MCF 10A (cell line): ENCODE data around the gene MGAT4A. TPM values are rescaled to one million over a fixed set of nuclear protein-coding genes. Genes with fewer than 3 reads are reported as not detected.

Source experiments
- BruUV-seq: library from RNA; stranded (reverse); fragments of 400-500 nt; replicated peaks from 2 replicates; lab custom pipeline; 2021; lab: Mats Ljungman, UMichigan
- CTCF ChIA-PET: fragments of 300-600 bp; sonication (Branson Sonifier 250); formaldehyde crosslinking; extraction: SDS; loops from one replicate; lab custom pipeline; 2021; ENCODE audit warnings: antibody characterized with exemption, inconsistent platforms; lab: Yijun Ruan, JAX
- POLR2A ChIA-PET: fragments of 300-600, 350-650 bp; sonication (Branson Sonifier 250); formaldehyde crosslinking; extraction: SDS; loops from one replicate; lab custom pipeline; 2020; ENCODE audit warnings: antibody characterized with exemption, inconsistent platforms; lab: Yijun Ruan, JAX
- DNase-seq: peaks from one replicate; pipeline ENCODE4 v3.0.0-alpha.2; 2018; ENCODE audit not compliant: unreplicated experiment
- H3K27ac Mint-ChIP-seq: one replicate; pipeline ENCODE4 v1.8.0; 2022; ENCODE audit warnings: mild to moderate bottlenecking, low read depth, mixed read lengths; ENCODE audit not compliant: unreplicated experiment
- H3K27me3 Mint-ChIP-seq: one replicate; pipeline ENCODE4 v1.8.0; 2022; ENCODE audit warnings: mixed read lengths; ENCODE audit not compliant: insufficient read depth, unreplicated experiment
- H3K36me3 Mint-ChIP-seq: one replicate; pipeline ENCODE4 v1.8.0; 2022; ENCODE audit warnings: mild to moderate bottlenecking, moderate library complexity, mixed read lengths; ENCODE audit not compliant: insufficient read depth, unreplicated experiment
- H3K4me1 Mint-ChIP-seq: one replicate; pipeline ENCODE4 v1.8.0; 2022; ENCODE audit warnings: mixed read lengths; ENCODE audit not compliant: insufficient read depth, unreplicated experiment
- H3K4me3 Mint-ChIP-seq: one replicate; pipeline ENCODE4 v1.8.0; 2022; ENCODE audit warnings: mild to moderate bottlenecking, moderate library complexity, mixed read lengths; ENCODE audit not compliant: unreplicated experiment
- H3K9me3 Mint-ChIP-seq: one replicate; pipeline ENCODE4 v1.8.0; 2022; ENCODE audit warnings: mixed read lengths; ENCODE audit not compliant: unreplicated experiment
- CTCF ChIP-seq: fragments of 200-600 bp; IDR thresholded peaks from one replicate; pipeline ENCODE4 v1.8.0; 2022; ENCODE audit warnings: antibody characterized with exemption, mild to moderate bottlenecking; ENCODE audit not compliant: unreplicated experiment
- intact Hi-C: fragments of 100-400 bp; cut with micrococcal nuclease; formaldehyde crosslinking; loops from 2 replicates; pipeline ENCODE4 v1.14.1; 2022
- total RNA-seq: library from RNA; stranded (reverse); gene quantifications from 2 replicates; pipeline ENCODE4 v1.2.3, GENCODE V29; 2022

Gene MGAT4A
- total RNA-seq, 1 experiment from 2014 or later, result 3.7 TPM

GRCh38 chr2:98739020-98739419 lies 8.1 kb upstream of the MGAT4A start:
- Mint-ChIP-seq H3K9me3 (no peaks in the 10 kb centered on the region), H3K27me3 (no peaks in the 10 kb centered on the region), H3K4me3 (no peak overlapping the region), H3K27ac (no peak overlapping the region), H3K36me3 (no peaks in the 10 kb centered on the region), H3K4me1 (peaks cover 8% of the 10 kb centered on the region)
- ChIA-PET POLR2A (no interaction called here), CTCF (interaction anchor here (1.4 kb wide), 1 partner anchor 90 kb away, joined by 3 read pairs; no protein-coding TSS in a partner anchor)
- intact Hi-C loops, result loop anchor here (10.0 kb wide), 1 partner anchor 326 kb away; no protein-coding TSS in a partner anchor
- no peak for TF ChIP-seq CTCF
- no TSS peak for BruUV-seq
- no peak for DNase-seq

GRCh38 chr2:98738304-98738703 lies 7.4 kb upstream of the MGAT4A start:
- CTCF ChIA-PET, result interaction anchor here (0.7 kb wide), 1 partner anchor 29 kb away, joined by 3 read pairs; no protein-coding TSS in a partner anchor
- intact Hi-C loops, result loop anchor here (10.0 kb wide), 1 partner anchor 326 kb away; no protein-coding TSS in a partner anchor
- no peak overlapping the region for H3K27ac Mint-ChIP-seq

GRCh38 chr2:98737848-98738247 lies 6.9 kb upstream of the MGAT4A start:
- DNase-seq, result no peak
- no peaks in the 10 kb centered on the region for H3K27me3 Mint-ChIP-seq
- H3K4me1 Mint-ChIP-seq, result peaks cover 8% of the 10 kb centered on the region
- H3K9me3 Mint-ChIP-seq, result no peaks in the 10 kb centered on the region
- CTCF ChIA-PET, result interaction anchor here (0.7 kb wide), 1 partner anchor 29 kb away, joined by 3 read pairs; no protein-coding TSS in a partner anchor
- H3K36me3 Mint-ChIP-seq, result no peaks in the 10 kb centered on the region
- intact Hi-C loops, result loop anchor here (10.0 kb wide), 1 partner anchor 327 kb away; no protein-coding TSS in a partner anchor
- no peak overlapping the region for H3K27ac Mint-ChIP-seq
- BruUV-seq, result no TSS peak
- POLR2A ChIA-PET, result no interaction called here
- no peak overlapping the region for H3K4me3 Mint-ChIP-seq
- TF ChIP-seq CTCF, result no peak

More at GRCh38 chr2:98738304-98738703, 7.4 kb upstream of the MGAT4A start:
- no peak for DNase-seq
- no peak for TF ChIP-seq CTCF
- Mint-ChIP-seq H3K9me3 (no peaks in the 10 kb centered on the region), H3K4me1 (peaks cover 8% of the 10 kb centered on the region), H3K27me3 (no peaks in the 10 kb centered on the region), H3K36me3 (no peaks in the 10 kb centered on the region), H3K4me3 (no peak overlapping the region)
- no TSS peak for BruUV-seq
- POLR2A ChIA-PET, result no interaction called here

GRCh38 chr2:98736464-98736889 lies 5.5 kb upstream of the MGAT4A start:
- no TSS peak for BruUV-seq
- TF ChIP-seq CTCF, result no peak
- Mint-ChIP-seq H3K27me3 (no peaks in the 10 kb centered on the region), H3K9me3 (no peaks in the 10 kb centered on the region), H3K27ac (no peak overlapping the region), H3K4me3 (no peak overlapping the region), H3K36me3 (no peaks in the 10 kb centered on the region), H3K4me1 (peaks cover 12% of the 10 kb centered on the region)
- ChIA-PET CTCF (no interaction called here), POLR2A (no interaction called here)
- DNase-seq, result peak; percentile 36
- intact Hi-C loops, result loop anchor here (10.0 kb wide), 1 partner anchor 328 kb away; no protein-coding TSS in a partner anchor
